GM06990 (cell line): ENCODE results near the gene VWA8.
"Not testable (repeated sequence)": the region's sequence is repeated elsewhere in the genome, so short reads cannot be mapped to it uniquely, and the experiment has no call there.

Source experiments
- DNase-seq: peaks from one replicate; pipeline ENCODE4 v3.0.0-alpha.2; 2011; ENCODE audit not compliant: insufficient read length; ENCODE audit errors: extremely low read depth
- H3K27me3 ChIP-seq: replicated peaks from 2 replicates; pipeline ENCODE4 v1.6.0; 2011; ENCODE audit warnings: low read length; ENCODE audit not compliant: control insufficient read depth, insufficient read depth
- H3K36me3 ChIP-seq: 2 replicates; pipeline ENCODE4 v1.5.1; 2011; ENCODE audit warnings: low read length; ENCODE audit not compliant: control insufficient read depth, insufficient read depth
- H3K4me3 ChIP-seq: replicated peaks from 2 replicates; pipeline ENCODE4 v1.5.1; 2011; ENCODE audit warnings: low read depth, mild to moderate bottlenecking, control low read depth, low read length
- CTCF ChIP-seq: IDR thresholded peaks from 2 replicates; pipeline ENCODE4 v1.5.1; 2011; ENCODE audit warnings: low read length, control low read depth, mild to moderate bottlenecking, inconsistent platforms; ENCODE audit not compliant: insufficient read depth, poor library complexity, severe bottlenecking

The VWA8 gene

GRCh38 chr13:41578371-41578770, 382.5 kb downstream of the VWA8 start:
- Histone ChIP-seq H3K36me3 (no peaks in the 10 kb centered on the region; the same call in 1 of the 2 replicates), H3K4me3 (no peak overlapping the region), H3K27me3 (no peaks in the 10 kb centered on the region)
- DNase-seq: no peak
- no peak for TF ChIP-seq CTCF

GRCh38 chr13:41577436-41577835, 383.5 kb downstream of the VWA8 start:
- Histone ChIP-seq H3K4me3 (no peak overlapping the region), H3K36me3 (no peaks in the 10 kb centered on the region; the same call in 1 of the 2 replicates), H3K27me3 (no peaks in the 10 kb centered on the region)
- no peak for DNase-seq
- TF ChIP-seq CTCF: no peak

- DNase-seq, H3K36me3 ChIP-seq, H3K4me3 ChIP-seq, H3K27me3 ChIP-seq: not testable (repeated sequence)
These were observed 387.3 kb downstream of the VWA8 start for GRCh38 chr13:41573640-41574039.

GRCh38 chr13:41571817-41572340, 389.0 kb downstream of the VWA8 start:
- H3K36me3 ChIP-seq, DNase-seq: not testable (repeated sequence)

GRCh38 chr13:41568972-41569351, 391.9 kb downstream of the VWA8 start:
- no peak for DNase-seq
- Histone ChIP-seq H3K27me3 (no peaks in the 10 kb centered on the region), H3K36me3 (no peaks in the 10 kb centered on the region; the same call in 1 of the 2 replicates), H3K4me3 (no peak overlapping the region)
- no peak for TF ChIP-seq CTCF

More at GRCh38 chr13:41571817-41572340, 389.0 kb downstream of the VWA8 start:
- not testable (repeated sequence) for H3K4me3 ChIP-seq, H3K27me3 ChIP-seq

- no peaks in the 10 kb centered on the region; the same call in 1 of the 2 replicates for H3K36me3 ChIP-seq
- no peak for TF ChIP-seq CTCF
- no peak for DNase-seq
- H3K4me3 ChIP-seq: no peak overlapping the region
- H3K27me3 ChIP-seq: no peaks in the 10 kb centered on the region
These were observed 392.6 kb downstream of the VWA8 start for GRCh38 chr13:41568143-41568971.
